Endothelial cell of umbilical vein (primary cell): ENCODE data around the gene KRT26. TPM values are rescaled to one million over a fixed set of nuclear protein-coding genes. Genes with fewer than 3 reads are reported as not detected.

Experiments
- BruUV-seq: library from RNA; stranded (reverse); fragments of 400-500 nt; replicated peaks from 2 replicates; lab custom pipeline; 2021; lab: Mats Ljungman, UMichigan
- CTCF ChIA-PET: fragments of 300-600, 350-600 bp; sonication (Branson Sonifier 250); formaldehyde crosslinking; loops from one replicate; lab custom pipeline; 2021; ENCODE audit warnings: antibody characterized with exemption, inconsistent platforms; lab: Charles Lee
- POLR2A ChIA-PET: fragments of 300-600, 350-600 bp; sonication (Branson Sonifier 250); formaldehyde crosslinking; loops from one replicate; lab custom pipeline; 2021; ENCODE audit warnings: antibody characterized with exemption, inconsistent platforms; lab: Charles Lee
- DNase-seq: peaks from one replicate; pipeline ENCODE4 v3.0.0-alpha.2; 2011; ENCODE audit warnings: low read depth, low spot score
- FAIRE-seq: peaks from 2 replicates; lab custom pipeline; 2011; peaks lifted over from hg19 to GRCh38; lab: Jason Lieb, UNC
- H2AFZ ChIP-seq: 2 replicates; pipeline ENCODE4 v1.6.0; 2012; ENCODE audit warnings: low read depth, low read length, control low read depth, inconsistent platforms
- H3K27ac ChIP-seq: 2 replicates; pipeline ENCODE4 v1.5.1; 2011; ENCODE audit warnings: low read depth, mild to moderate bottlenecking, control low read depth, low read length, moderate library complexity; ENCODE audit not compliant: insufficient read depth
- H3K27me3 ChIP-seq, 2 experiments: 2 replicates each; pipeline versions ENCODE4 v1.6.0 to v1.6.1; 2011; ENCODE audit warnings: low read length in 2 of 2, mixed read lengths in 1 of 2; ENCODE audit not compliant: control insufficient read depth in 2 of 2, insufficient read depth in 2 of 2
- H3K36me3 ChIP-seq, 2 experiments: 2 replicates in 1 of 2; 3 replicates in 1 of 2; pipeline ENCODE4 v1.5.1; 2011; ENCODE audit warnings: low read length in 2 of 2, mild to moderate bottlenecking in 1 of 2, moderate library complexity in 1 of 2; ENCODE audit not compliant: control insufficient read depth in 2 of 2, insufficient read depth in 2 of 2; ENCODE audit errors: extremely low read depth in 1 of 2
- H3K4me1 ChIP-seq: 3 replicates; pipeline ENCODE4 v1.5.1; 2011; ENCODE audit warnings: mild to moderate bottlenecking, low read length; ENCODE audit not compliant: control insufficient read depth, insufficient read depth; ENCODE audit errors: extremely low read depth
- H3K4me2 ChIP-seq: 2 replicates; pipeline ENCODE4 v1.6.1; 2011; ENCODE audit warnings: low read length, control low read depth, mixed read lengths; ENCODE audit not compliant: insufficient read depth
- H3K4me3 ChIP-seq, 3 experiments: fragments of 200-600 bp in 1 of 3; sonication (generic), shearing (Covaris generic) in 1 of 3; replicated peaks in 1 of 3; 2 replicates each; pipeline ENCODE4 v1.5.1; 2011 to 2016; ENCODE audit warnings: control low read depth in 3 of 3, low read length in 3 of 3, mild to moderate bottlenecking in 2 of 3, inconsistent platforms in 1 of 3, low read depth in 1 of 3, moderate library complexity in 1 of 3; ENCODE audit not compliant: insufficient read depth in 1 of 3
- H3K79me2 ChIP-seq: 2 replicates; pipeline ENCODE4 v1.6.0; 2012; ENCODE audit warnings: low read length, inconsistent platforms; ENCODE audit not compliant: control insufficient read depth, insufficient read depth
- H3K9ac ChIP-seq: replicated peaks from 2 replicates; pipeline ENCODE3; 2011; ENCODE audit warnings: low read length, control low read depth; ENCODE audit not compliant: insufficient read depth; ENCODE audit errors: extremely low read depth
- H3K9me1 ChIP-seq: replicated peaks from 3 replicates; pipeline ENCODE4 v1.6.0; 2011; ENCODE audit warnings: mild to moderate bottlenecking, low read length; ENCODE audit not compliant: control insufficient read depth, insufficient read depth; ENCODE audit errors: extremely low read depth
- H3K9me3 ChIP-seq: replicated peaks from 2 replicates; pipeline ENCODE4 v1.5.1; 2012; ENCODE audit warnings: low read length, inconsistent platforms; ENCODE audit not compliant: control insufficient read depth, insufficient read depth
- H4K20me1 ChIP-seq: replicated peaks from 2 replicates; pipeline ENCODE3; 2011; ENCODE audit warnings: mild to moderate bottlenecking, low read length; ENCODE audit not compliant: control insufficient read depth, insufficient read depth; ENCODE audit errors: extremely low read depth
- CTCF ChIP-seq, 2 donors: IDR thresholded peaks; 1 replicate in 1 of 2; 2 replicates in 1 of 2; pipeline ENCODE4 v1.5.1; 2011; ENCODE audit warnings: low read length in 2 of 2, mild to moderate bottlenecking in 2 of 2, moderate library complexity in 2 of 2, control low read depth in 1 of 2, inconsistent platforms in 1 of 2, low read depth in 1 of 2; ENCODE audit not compliant: insufficient read depth in 1 of 2; ENCODE audit errors: extremely low read depth in 1 of 2
- EZH2 ChIP-seq: IDR thresholded peaks from 2 replicates; pipeline ENCODE4 v1.6.1; 2012; ENCODE audit warnings: borderline replicate concordance, low read depth, mild to moderate bottlenecking, moderate library complexity, low read length, inconsistent platforms; ENCODE audit not compliant: severe bottlenecking
- FOS ChIP-seq: IDR thresholded peaks from 2 replicates; pipeline ENCODE4 v1.6.1; 2011; ENCODE audit warnings: mild to moderate bottlenecking, low read length, moderate library complexity, borderline replicate concordance; ENCODE audit not compliant: insufficient read depth
- GATA2 ChIP-seq: IDR thresholded peaks from 2 replicates; pipeline ENCODE4 v1.7.0; 2011; ENCODE audit warnings: low read depth, mild to moderate bottlenecking, moderate library complexity, mixed read lengths, low read length; ENCODE audit not compliant: insufficient read length, insufficient read depth
- JUN ChIP-seq: IDR thresholded peaks from 2 replicates; pipeline ENCODE4 v1.6.1; 2011; ENCODE audit warnings: borderline replicate concordance, low read depth; ENCODE audit not compliant: insufficient read length, insufficient read depth
- MAX ChIP-seq: IDR thresholded peaks from 2 replicates; pipeline ENCODE4 v1.6.1; 2011; ENCODE audit not compliant: insufficient read depth, insufficient read length
- MYC ChIP-seq: IDR thresholded peaks from one replicate; pipeline ENCODE4 v1.6.1; 2011; ENCODE audit warnings: mild to moderate bottlenecking, low read depth, low read length
- POLR2A ChIP-seq: IDR thresholded peaks from 2 replicates; pipeline ENCODE4 v1.6.1; 2012; ENCODE audit warnings: low read depth, mild to moderate bottlenecking, control low read depth, low read length
- POLR2AphosphoS5 ChIP-seq: IDR thresholded peaks from 2 replicates; pipeline ENCODE4 v1.6.1; 2012; ENCODE audit warnings: low read depth, mild to moderate bottlenecking, control low read depth, low read length, moderate library complexity; ENCODE audit not compliant: insufficient read depth
- dilution Hi-C: fragments of 300-500 bp; cut with MboI; formaldehyde crosslinking; loops from one replicate; pipeline ENCODE4 v1.15.0; 2019; ENCODE audit warnings: low sequenced_read_pairs; ENCODE audit not compliant: extremely low pct_ligation_motif_present
- intact Hi-C: fragments of 100-400 bp; cut with micrococcal nuclease; formaldehyde crosslinking; loops from one replicate; pipeline ENCODE4 v1.10.0; 2022
- polyA plus RNA-seq, 4 experiments: library from polyadenylated mRNA; depleted of rRNA in 3 of 4; stranded (reverse) in 3 of 4; unstranded in 1 of 4; fragments of >200 nt; gene quantifications; 2 replicates each; pipeline versions ENCODE4 v1.2.1 to v1.2.3, GENCODE V29; 2011 to 2012; ENCODE audit warnings: missing spikeins in 1 of 4
- total RNA-seq: library from RNA; stranded (reverse); gene quantifications from 2 replicates; pipeline ENCODE4 v1.2.3, GENCODE V29; 2021

The KRT26 gene
- total and polyA plus RNA-seq, 2 donors (not counting 3 experiments of a cell fraction or from before 2014, with no cell fraction given) = not detected

- POLR2A ChIA-PET = no interaction called here
- dilution Hi-C loops = no loop called here
Measured at GRCh38 chr17:40722241-40722640, 49.8 kb downstream of the KRT26 start.

More at GRCh38 chr17:40722241-40722640, 49.8 kb downstream of the KRT26 start:
- FAIRE-seq = no peak
- CTCF ChIA-PET = interaction anchor here (1.0 kb wide), 1 partner anchor 26 kb away, joined by 3 read pairs; no protein-coding TSS in a partner anchor
- Histone ChIP-seq H3K9ac (no peak overlapping the region), H3K9me3 (no peaks in the 10 kb centered on the region), H4K20me1 (no peaks in the 10 kb centered on the region), H3K27me3 (peaks cover 2 to 7% of the 10 kb centered on the region in 2 experiments), H3K27ac (no peak overlapping the region), H3K4me1 (no peaks in the 10 kb centered on the region), H3K4me3 (no peak overlapping the region), H2AFZ (no peak overlapping the region), H3K9me1 (no peaks in the 10 kb centered on the region), H3K4me2 (no peak overlapping the region), H3K36me3 (no peaks in the 10 kb centered on the region), H3K79me2 (no peaks in the 10 kb centered on the region)
- intact Hi-C loops = no loop called here
- no peak for DNase-seq
- no TSS peak for BruUV-seq
- TF ChIP-seq CTCF (IDR thresholded peaks at IDR 0.05; ENCODE audit: extremely low read depth in 1 of 2, insufficient read depth in 1 of 2, low read depth in 1 of 2, low read length in 2 of 2) (no peak), FOS (no peak), JUN (no peak), EZH2 (no peak), POLR2A (no peak), MYC (no peak), POLR2AphosphoS5 (no peak), GATA2 (no peak), MAX (no peak)
